Measurements from ENCODE around the gene TSPYL1. TPM values are rescaled to one million over a fixed set of nuclear protein-coding genes. Genes with fewer than 3 reads are reported as not detected.

Gene TSPYL1
- total and polyA plus RNA-seq, 9 of the 15 experiments (the other 6 are each of a cell fraction or from before 2014, with no cell fraction given): 23.1 to 56.8 (median 37.9) TPM

- TF ChIP-seq HMGN3 (IDR thresholded peaks at IDR 0.05; ENCODE audit: borderline replicate concordance, extremely low read depth, insufficient read length, low read depth, low read length) (no peak), ZBTB1 (CRISPR knock-in tag; IDR thresholded peaks at IDR 0.05; ENCODE audit: borderline replicate concordance, low read depth) (no peak), CEBPG (CRISPR knock-in tag; IDR thresholded peaks at IDR 0.05) (no peak), CEBPG (tag; conservative IDR thresholded peaks at IDR 0.05 in 1 of 2, IDR thresholded peaks at IDR 0.05 in 1 of 2) (no peak), ZKSCAN3 (CRISPR knock-in tag; IDR thresholded peaks at IDR 0.05) (no peak), TSC22D4 (tag; IDR thresholded peaks at IDR 0.05) (0 out of 2 replicates have a peak, but pooled peaks have one; percentile 51), ZNF583 (CRISPR knock-in tag; IDR thresholded peaks at IDR 0.05) (no peak), SLC30A9 (CRISPR knock-in tag; IDR thresholded peaks at IDR 0.05) (no peak), NR3C1 (CRISPR knock-in tag; IDR thresholded peaks at IDR 0.05) (no peak), FUS (optimal IDR thresholded peaks at IDR 0.05; ENCODE audit: low read depth, low read length) (no peak), ELF4 (CRISPR knock-in tag; IDR thresholded peaks at IDR 0.05) (0 out of 2 replicates have a peak, but pooled peaks have one; percentile 66)
These were observed 12.1 kb upstream of the TSPYL1 start (continued) for GRCh38 chr6:116291701-116292396.

DNA sequence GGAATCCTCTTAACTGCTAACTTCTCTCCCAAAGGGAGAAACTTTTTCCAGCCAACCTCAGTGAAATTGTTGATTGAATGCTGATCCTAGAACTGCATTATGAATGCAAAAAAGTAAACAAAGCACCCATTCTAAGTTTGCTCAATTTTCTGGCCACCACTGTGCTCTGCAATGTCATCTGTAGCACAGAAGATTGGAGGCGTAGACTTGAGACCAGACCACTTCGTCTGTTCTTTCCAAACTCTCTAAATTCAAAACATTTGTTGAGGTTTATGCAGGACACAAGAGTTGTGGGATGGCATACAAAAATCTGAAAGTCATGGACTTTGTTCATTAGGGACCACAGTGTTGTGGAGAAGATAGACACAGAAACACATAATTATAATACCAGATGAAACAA, 11.1 kb upstream of the TSPYL1 start:
- H3K9ac ChIP-seq (ENCODE audit: insufficient read depth in 1 of 2, low read depth in 2 of 2, low read length in 2 of 2): no peak overlapping the region
- FAIRE-seq: no peak
- H4K20me1 ChIP-seq (replicated peaks; ENCODE audit: control insufficient read depth, insufficient read depth, low read length): no peaks in the 10 kb centered on the region
- ATAC-seq: no peak
- peaks cover 0 to 5% of the 10 kb centered on the region in 2 experiments; a peak in 1 of 5 replicates for H3K27me3 ChIP-seq (ENCODE audit: control insufficient read depth in 2 of 2, insufficient read depth in 2 of 2, low read length in 2 of 2)
- H3K9me1 ChIP-seq (ENCODE audit: control insufficient read depth, insufficient read depth, low read length): no peaks in the 10 kb centered on the region
- intact Hi-C loops (cut with micrococcal nuclease) (no loop called here), in situ Hi-C loops (cut with MboI) (no loop called here)
- no peaks in the 10 kb centered on the region for H3K4me1 ChIP-seq (replicated peaks in 1 of 2; ENCODE audit: control insufficient read depth in 2 of 2, insufficient read depth in 2 of 2, low read length in 2 of 2)
- no peak overlapping the region for H2AFZ ChIP-seq (ENCODE audit: low read depth, low read length)
- no peak overlapping the region for H3K27ac ChIP-seq (ENCODE audit: extremely low read depth, low read depth, low read length)
- H3K9me3 ChIP-seq (replicated peaks; ENCODE audit: control insufficient read depth, insufficient read depth, low read depth, low read length): no peaks in the 10 kb centered on the region
- no TSS peak for BruUV-seq (replicated peaks)
- H3K4me2 ChIP-seq (ENCODE audit: insufficient read depth, low read length): no peak overlapping the region
- POLR2A ChIA-PET: no interaction called here
- no peaks in the 10 kb centered on the region for H3K36me3 ChIP-seq (ENCODE audit: control insufficient read depth, insufficient read depth, low read length)
- no peaks in the 10 kb centered on the region for H3K79me2 ChIP-seq (ENCODE audit: control insufficient read depth, insufficient read depth, low read length)
- 12% methylated on average over 2 of the region's 2 CpGs for WGBS (ENCODE audit: insufficient coverage, low coverage, missing lambda C conversion rate)
- no peak for DNase-seq (ENCODE audit: extremely low read depth in 1 of 4, low spot score in 3 of 4)
- no peak overlapping the region for H3K4me3 ChIP-seq
- CTCF ChIA-PET (ENCODE audit: low intra/inter-chr PET ratio): no interaction called here
- TF ChIP-seq ARID2 (IDR thresholded peaks at IDR 0.05) (no peak), ZSCAN29 (IDR thresholded peaks at IDR 0.05) (no peak), TCFL5 (CRISPR knock-in tag; conservative IDR thresholded peaks at IDR 0.05) (no peak), TARDBP (IDR thresholded peaks at IDR 0.05) (no peak), CCNT2 (IDR thresholded peaks at IDR 0.05; ENCODE audit: borderline replicate concordance, extremely low read depth, insufficient read length, low read depth, low read length) (no peak)
- TF ChIP-seq, protein P1, sequence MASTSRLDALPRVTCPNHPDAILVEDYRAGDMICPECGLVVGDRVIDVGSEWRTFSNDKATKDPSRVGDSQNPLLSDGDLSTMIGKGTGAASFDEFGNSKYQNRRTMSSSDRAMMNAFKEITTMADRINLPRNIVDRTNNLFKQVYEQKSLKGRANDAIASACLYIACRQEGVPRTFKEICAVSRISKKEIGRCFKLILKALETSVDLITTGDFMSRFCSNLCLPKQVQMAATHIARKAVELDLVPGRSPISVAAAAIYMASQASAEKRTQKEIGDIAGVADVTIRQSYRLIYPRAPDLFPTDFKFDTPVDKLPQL (IDR thresholded peaks at IDR 0.05; ENCODE audit: extremely low read depth, insufficient read length): no peak
- TF ChIP-seq, protein P2, sequence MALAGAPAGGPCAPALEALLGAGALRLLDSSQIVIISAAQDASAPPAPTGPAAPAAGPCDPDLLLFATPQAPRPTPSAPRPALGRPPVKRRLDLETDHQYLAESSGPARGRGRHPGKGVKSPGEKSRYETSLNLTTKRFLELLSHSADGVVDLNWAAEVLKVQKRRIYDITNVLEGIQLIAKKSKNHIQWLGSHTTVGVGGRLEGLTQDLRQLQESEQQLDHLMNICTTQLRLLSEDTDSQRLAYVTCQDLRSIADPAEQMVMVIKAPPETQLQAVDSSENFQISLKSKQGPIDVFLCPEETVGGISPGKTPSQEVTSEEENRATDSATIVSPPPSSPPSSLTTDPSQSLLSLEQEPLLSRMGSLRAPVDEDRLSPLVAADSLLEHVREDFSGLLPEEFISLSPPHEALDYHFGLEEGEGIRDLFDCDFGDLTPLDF (CRISPR knock-in tag; IDR thresholded peaks at IDR 0.05): no peak
- TF ChIP-seq, protein P3, sequence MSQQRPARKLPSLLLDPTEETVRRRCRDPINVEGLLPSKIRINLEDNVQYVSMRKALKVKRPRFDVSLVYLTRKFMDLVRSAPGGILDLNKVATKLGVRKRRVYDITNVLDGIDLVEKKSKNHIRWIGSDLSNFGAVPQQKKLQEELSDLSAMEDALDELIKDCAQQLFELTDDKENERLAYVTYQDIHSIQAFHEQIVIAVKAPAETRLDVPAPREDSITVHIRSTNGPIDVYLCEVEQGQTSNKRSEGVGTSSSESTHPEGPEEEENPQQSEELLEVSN (IDR thresholded peaks at IDR 0.05; ENCODE audit: borderline replicate concordance in 1 of 2, extremely low read depth in 1 of 2, insufficient read depth in 1 of 2, insufficient read length in 1 of 2, low read depth in 1 of 2, low read length in 1 of 2, poor library complexity in 1 of 2, severe bottlenecking in 1 of 2): no peak

Measured in K562 (cell line).